K562 (cell line): Measurements from ENCODE around the gene PNMA8C. TPM values are rescaled to one million over a fixed set of nuclear protein-coding genes. Genes with fewer than 3 reads are reported as not detected.
"Not testable (repeated sequence)": the region's sequence is repeated elsewhere in the genome, so short reads cannot be mapped to it uniquely, and the experiment has no call there.

Experiments
- CREB1 ChIP-seq, 2 experiments: sonication (generic) in 1 of 2; formaldehyde crosslinking in 1 of 2; IDR thresholded peaks; 2 replicates each; pipeline versions ENCODE4 v1.6.1 to v1.8.0; 2012 to 2022; ENCODE audit warnings: inconsistent platforms in 1 of 2, mild to moderate bottlenecking in 1 of 2, missing genetic modification reagents in 1 of 2, moderate library complexity in 1 of 2
- CTBP1 ChIP-seq: fragments of 450-650 bp; IDR thresholded peaks from 2 replicates; pipeline ENCODE4 v1.6.1; 2016; ENCODE audit warnings: borderline replicate concordance
- MNT ChIP-seq, 2 experiments: fragments of 450-650 bp; conservative IDR thresholded peaks; 2 replicates each; pipeline ENCODE4 v1.6.1; 2017; ENCODE audit warnings: mild to moderate bottlenecking in 2 of 2, moderate library complexity in 2 of 2
- MTA1 ChIP-seq: fragments of 450-650 bp; IDR thresholded peaks from 2 replicates; pipeline ENCODE4 v1.6.1; 2017; ENCODE audit warnings: borderline replicate concordance
- MXI1 ChIP-seq: IDR thresholded peaks from 2 replicates; pipeline ENCODE4 v1.6.1; 2011; ENCODE audit warnings: low read depth, mild to moderate bottlenecking, improper control_type of control experiment, low read length
- PHF8 ChIP-seq: fragments of 200-600 bp; sonication (generic); IDR thresholded peaks from 2 replicates; pipeline ENCODE4 v1.6.1; 2012; ENCODE audit warnings: mixed run types, mild to moderate bottlenecking, inconsistent platforms, low read length, moderate library complexity, borderline replicate concordance
- POLR2A ChIP-seq: fragments of 450-650 bp; conservative IDR thresholded peaks from 2 replicates; pipeline ENCODE4 v1.6.1; 2016
- POLR2G ChIP-seq: fragments of 200-400 bp; formaldehyde crosslinking; IDR thresholded peaks from 2 replicates; pipeline ENCODE4 v1.6.1; 2017; ENCODE audit warnings: low read depth, mild to moderate bottlenecking, antibody characterized with exemption, low read length, moderate library complexity
- TOE1 ChIP-seq, 2 experiments: fragments of 450-650 bp in 1 of 2; sonication (generic) in 1 of 2; formaldehyde crosslinking in 1 of 2; IDR thresholded peaks; 2 replicates each; pipeline versions ENCODE4 v1.7.1 to v1.8.0; 2016 to 2022; ENCODE audit warnings: borderline replicate concordance in 2 of 2, mild to moderate bottlenecking in 2 of 2, antibody characterized with exemption in 1 of 2, inconsistent platforms in 1 of 2, low read depth in 1 of 2, missing genetic modification reagents in 1 of 2, moderate library complexity in 1 of 2
- ZNF766 ChIP-seq: fragments of 200-800 bp; sonication (Bioruptor generic); conservative IDR thresholded peaks from 2 replicates; pipeline ENCODE4 v1.6.1; 2016; ENCODE audit warnings: missing genetic modification characterization, missing compliant biosample characterization
- ZSCAN29 ChIP-seq: fragments of 450-650 bp; IDR thresholded peaks from 2 replicates; pipeline ENCODE4 v1.6.1; 2017
- polyA plus RNA-seq, 8 experiments: library from polyadenylated mRNA; depleted of rRNA in 4 of 8; stranded (reverse) in 5 of 8; unstranded in 3 of 8; fragments of >200 nt; fragmentation: Nextera tagmentation in 2 of 8; fragmentation: Illumina TruSeq in 1 of 8; extraction: Ambion mirVana in 2 of 8; extraction: Trizol in 1 of 8; gene quantifications; 2 replicates each; pipeline versions ENCODE4 v1.2.1 to v1.2.3, GENCODE V29; 2011 to 2014; ENCODE audit warnings: inconsistent platforms in 1 of 8, missing spikeins in 1 of 8
- total RNA-seq, 7 experiments: library from RNA; depleted of rRNA in 6 of 7; stranded (reverse); fragments of >200 nt in 6 of 7; fragmentation: Illumina TruSeq in 2 of 7; extraction: Trizol in 2 of 7; gene quantifications; 2 replicates each; pipeline versions ENCODE4 v1.2.1 to v1.2.3, GENCODE V29; 2011 to 2021; ENCODE audit warnings: low replicate concordance in 1 of 7
- TF ChIP-seq, protein P1 (sequence below): fragments of 450-650 bp; IDR thresholded peaks from 2 replicates; pipeline ENCODE4 v1.6.1; 2016; ENCODE audit warnings: antibody characterized with exemption
- TF ChIP-seq, protein P2 (sequence below), 2 experiments: fragments of 450-650 bp; IDR thresholded peaks; 2 replicates each; pipeline ENCODE4 v1.6.1; 2018; ENCODE audit warnings: mild to moderate bottlenecking in 2 of 2, low read depth in 1 of 2; ENCODE audit not compliant: partially characterized antibody in 2 of 2

Gene PNMA8C
- total and polyA plus RNA-seq, 9 of the 15 experiments (the other 6 are each of a cell fraction or from before 2014, with no cell fraction given) = 0.04 to 0.05 (median 0.05) TPM; not detected in 6

DNA sequence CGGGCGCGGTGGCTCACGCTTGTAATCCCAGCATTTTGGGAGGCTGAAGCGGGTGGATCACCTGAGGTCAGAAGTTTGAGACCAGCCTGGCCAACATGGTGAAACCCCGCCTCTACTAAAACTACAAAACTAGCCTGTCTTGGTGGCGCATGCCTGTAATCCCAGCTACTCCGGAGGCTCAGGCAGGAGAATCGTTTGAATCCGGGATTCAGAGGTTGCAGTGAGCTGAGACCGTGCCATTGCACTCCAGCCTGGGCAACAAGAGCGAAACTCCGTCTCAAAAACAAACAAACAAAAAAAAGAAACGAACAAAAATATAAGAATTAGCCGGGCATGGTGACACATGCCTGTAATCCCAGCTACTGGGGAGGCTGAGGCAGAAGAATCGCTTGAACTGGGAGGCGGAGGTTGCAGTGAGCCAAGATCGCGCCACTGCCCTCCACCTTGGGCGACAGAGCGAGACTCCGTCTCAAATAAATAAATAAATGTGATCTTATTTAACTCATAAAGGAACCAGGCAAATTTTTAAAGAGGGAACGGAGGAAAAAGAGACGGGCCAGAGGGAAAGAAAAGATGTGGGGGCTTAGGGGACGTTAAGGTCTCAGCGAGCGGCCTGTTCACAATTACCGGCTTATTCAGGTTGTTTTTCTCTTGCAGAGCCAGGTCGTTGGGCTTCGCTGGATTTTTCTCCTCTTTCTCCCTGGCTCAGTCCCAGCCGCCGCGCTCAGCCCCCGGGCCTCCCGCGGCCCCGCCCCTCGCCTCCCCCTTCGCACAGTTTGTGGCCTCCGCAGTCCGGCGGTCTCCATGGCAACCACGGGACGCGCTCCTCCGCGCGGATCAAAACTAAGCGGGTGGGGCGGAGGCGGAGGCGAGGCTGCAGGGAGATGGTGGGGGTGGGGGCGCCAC, 12.7 kb downstream of the PNMA8C start (continued):
- TF ChIP-seq PHF8 (peak; percentile 50; the same call in 1 of the 2 replicates), CTBP1 (peak; percentile 21; the same call in 1 of the 2 replicates), CREB1 (CRISPR knock-in tag; IDR thresholded peaks at IDR 0.05) (0 out of 2 replicates have a peak, but pooled peaks have one; percentile 14), ZNF766 (CRISPR knock-in tag) (0 out of 2 replicates have a peak, but pooled peaks have one; percentile 61), TOE1 (IDR thresholded peaks at IDR 0.05; ENCODE audit: borderline replicate concordance) (0 out of 2 replicates have a peak, but pooled peaks have one; percentile 5), MNT (conservative IDR thresholded peaks at IDR 0.05) (peak; percentile 73 to 87), POLR2A (peak; percentile 62), MTA1 (0 out of 2 replicates have a peak, but pooled peaks have one; percentile 26), ZSCAN29 (peak; percentile 45; the same call in 1 of the 2 replicates), MXI1 (0 out of 2 replicates have a peak, but pooled peaks have one; percentile 41), POLR2G (peak; percentile 39; the same call in 1 of the 2 replicates)
- not testable (repeated sequence) for TF ChIP-seq CREB1 (IDR thresholded peaks at IDR 0.05); TOE1 (CRISPR knock-in tag; IDR thresholded peaks at IDR 0.05; ENCODE audit: borderline replicate concordance, low read depth)
- TF ChIP-seq, protein P1, sequence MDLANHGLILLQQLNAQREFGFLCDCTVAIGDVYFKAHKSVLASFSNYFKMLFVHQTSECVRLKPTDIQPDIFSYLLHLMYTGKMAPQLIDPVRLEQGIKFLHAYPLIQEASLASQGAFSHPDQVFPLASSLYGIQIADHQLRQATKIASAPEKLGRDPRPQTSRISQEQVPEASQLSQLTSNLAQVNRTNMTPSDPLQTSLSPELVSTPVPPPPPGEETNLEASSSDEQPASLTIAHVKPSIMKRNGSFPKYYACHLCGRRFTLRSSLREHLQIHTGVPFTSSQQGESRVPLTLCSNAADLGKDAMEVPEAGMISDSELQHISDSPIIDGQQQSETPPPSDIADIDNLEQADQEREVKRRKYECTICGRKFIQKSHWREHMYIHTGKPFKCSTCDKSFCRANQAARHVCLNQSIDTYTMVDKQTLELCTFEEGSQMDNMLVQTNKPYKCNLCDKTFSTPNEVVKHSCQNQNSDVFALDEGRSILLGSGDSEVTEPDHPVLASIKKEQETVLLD = 0 out of 2 replicates have a peak, but pooled peaks have one; percentile 16
- TF ChIP-seq, protein P2, sequence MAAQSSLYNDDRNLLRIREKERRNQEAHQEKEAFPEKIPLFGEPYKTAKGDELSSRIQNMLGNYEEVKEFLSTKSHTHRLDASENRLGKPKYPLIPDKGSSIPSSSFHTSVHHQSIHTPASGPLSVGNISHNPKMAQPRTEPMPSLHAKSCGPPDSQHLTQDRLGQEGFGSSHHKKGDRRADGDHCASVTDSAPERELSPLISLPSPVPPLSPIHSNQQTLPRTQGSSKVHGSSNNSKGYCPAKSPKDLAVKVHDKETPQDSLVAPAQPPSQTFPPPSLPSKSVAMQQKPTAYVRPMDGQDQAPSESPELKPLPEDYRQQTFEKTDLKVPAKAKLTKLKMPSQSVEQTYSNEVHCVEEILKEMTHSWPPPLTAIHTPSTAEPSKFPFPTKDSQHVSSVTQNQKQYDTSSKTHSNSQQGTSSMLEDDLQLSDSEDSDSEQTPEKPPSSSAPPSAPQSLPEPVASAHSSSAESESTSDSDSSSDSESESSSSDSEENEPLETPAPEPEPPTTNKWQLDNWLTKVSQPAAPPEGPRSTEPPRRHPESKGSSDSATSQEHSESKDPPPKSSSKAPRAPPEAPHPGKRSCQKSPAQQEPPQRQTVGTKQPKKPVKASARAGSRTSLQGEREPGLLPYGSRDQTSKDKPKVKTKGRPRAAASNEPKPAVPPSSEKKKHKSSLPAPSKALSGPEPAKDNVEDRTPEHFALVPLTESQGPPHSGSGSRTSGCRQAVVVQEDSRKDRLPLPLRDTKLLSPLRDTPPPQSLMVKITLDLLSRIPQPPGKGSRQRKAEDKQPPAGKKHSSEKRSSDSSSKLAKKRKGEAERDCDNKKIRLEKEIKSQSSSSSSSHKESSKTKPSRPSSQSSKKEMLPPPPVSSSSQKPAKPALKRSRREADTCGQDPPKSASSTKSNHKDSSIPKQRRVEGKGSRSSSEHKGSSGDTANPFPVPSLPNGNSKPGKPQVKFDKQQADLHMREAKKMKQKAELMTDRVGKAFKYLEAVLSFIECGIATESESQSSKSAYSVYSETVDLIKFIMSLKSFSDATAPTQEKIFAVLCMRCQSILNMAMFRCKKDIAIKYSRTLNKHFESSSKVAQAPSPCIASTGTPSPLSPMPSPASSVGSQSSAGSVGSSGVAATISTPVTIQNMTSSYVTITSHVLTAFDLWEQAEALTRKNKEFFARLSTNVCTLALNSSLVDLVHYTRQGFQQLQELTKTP (IDR thresholded peaks at IDR 0.05; ENCODE audit: low read depth in 1 of 2, partially characterized antibody in 2 of 2) = peak in 1 of 2 experiments; percentile 7
